K562 (cell line): Measurements from ENCODE around the gene MCCC2. TPM values are rescaled to one million over a fixed set of nuclear protein-coding genes. Genes with fewer than 3 reads are reported as not detected.

ENCODE experiments used
- CHD4 ChIP-seq: fragments of 200-600 bp; sonication (generic); IDR thresholded peaks from 3 replicates; pipeline ENCODE4 v1.6.1; 2012; ENCODE audit warnings: low read depth, mild to moderate bottlenecking, mixed read lengths, low read length, inconsistent platforms; ENCODE audit not compliant: insufficient read depth, insufficient replicate concordance, poor library complexity, severe bottlenecking
- HDAC3 ChIP-seq: fragments of 450-650 bp; IDR thresholded peaks from 2 replicates; pipeline ENCODE4 v1.6.1; 2018; ENCODE audit warnings: borderline replicate concordance, mild to moderate bottlenecking, moderate library complexity; ENCODE audit not compliant: partially characterized antibody
- HEY1 ChIP-seq: fragments of 250-450 bp; sonication (Bioruptor Pico); IDR thresholded peaks from 2 replicates; pipeline ENCODE4 v1.5.0; 2020; ENCODE audit warnings: mild to moderate bottlenecking, moderate library complexity, borderline replicate concordance
- L3MBTL2 ChIP-seq: fragments of 450-650 bp; IDR thresholded peaks from 2 replicates; pipeline ENCODE4 v1.6.1; 2016; ENCODE audit warnings: mild to moderate bottlenecking, moderate library complexity
- MYC ChIP-seq, 2 experiments: fragments of 250-450 bp in 1 of 2; sonication (Bioruptor Pico) in 1 of 2; IDR thresholded peaks; 2 replicates each; pipeline versions ENCODE4 v1.5.1 to v1.6.1; 2012 to 2021; ENCODE audit warnings: low read depth in 2 of 2, borderline replicate concordance in 1 of 2, improper control_type of control experiment in 1 of 2, low read length in 1 of 2, mild to moderate bottlenecking in 1 of 2, moderate library complexity in 1 of 2
- NFYB ChIP-seq: IDR thresholded peaks from 2 replicates; pipeline ENCODE4 v1.6.1; 2011; ENCODE audit warnings: mild to moderate bottlenecking, moderate library complexity; ENCODE audit not compliant: insufficient read length; ENCODE audit errors: extremely low read depth
- PKNOX1 ChIP-seq: fragments of 450-650 bp; IDR thresholded peaks from 2 replicates; pipeline ENCODE4 v1.6.1; 2016
- PRDM10 ChIP-seq: fragments of 450-650 bp; IDR thresholded peaks from 2 replicates; pipeline ENCODE4 v1.6.1; 2018; ENCODE audit not compliant: partially characterized antibody
- RBBP5 ChIP-seq: fragments of 200-600 bp; sonication (generic); IDR thresholded peaks from 2 replicates; pipeline ENCODE4 v1.6.1; 2012; ENCODE audit warnings: borderline replicate concordance, mild to moderate bottlenecking, low read length, control low read depth, inconsistent platforms; ENCODE audit not compliant: insufficient read depth, poor library complexity, severe bottlenecking
- polyA plus RNA-seq, 8 experiments: library from polyadenylated mRNA; depleted of rRNA in 4 of 8; stranded (reverse) in 5 of 8; unstranded in 3 of 8; fragments of >200 nt; fragmentation: Nextera tagmentation in 2 of 8; fragmentation: Illumina TruSeq in 1 of 8; extraction: Ambion mirVana in 2 of 8; extraction: Trizol in 1 of 8; gene quantifications; 2 replicates each; pipeline versions ENCODE4 v1.2.1 to v1.2.3, GENCODE V29; 2011 to 2014; ENCODE audit warnings: inconsistent platforms in 1 of 8, missing spikeins in 1 of 8
- total RNA-seq, 7 experiments: library from RNA; depleted of rRNA in 6 of 7; stranded (reverse); fragments of >200 nt in 6 of 7; fragmentation: Illumina TruSeq in 2 of 7; extraction: Trizol in 2 of 7; gene quantifications; 2 replicates each; pipeline versions ENCODE4 v1.2.1 to v1.2.3, GENCODE V29; 2011 to 2021; ENCODE audit warnings: low replicate concordance in 1 of 7
- TF ChIP-seq, protein P1 (sequence below), 2 experiments: fragments of 250-450 bp in 1 of 2; fragments of 450-650 bp in 1 of 2; sonication (Bioruptor Pico) in 1 of 2; IDR thresholded peaks; 2 replicates each; pipeline versions ENCODE4 v1.6.1 to v1.8.0; 2016 to 2021; ENCODE audit warnings: mild to moderate bottlenecking in 2 of 2, moderate library complexity in 2 of 2, missing compliant biosample characterization in 1 of 2, missing genetic modification characterization in 1 of 2
- TF ChIP-seq, protein P2 (sequence below), 2 experiments: fragments of 450-650 bp; conservative IDR thresholded peaks; 2 replicates each; pipeline ENCODE4 v1.6.1; 2017; ENCODE audit warnings: mild to moderate bottlenecking in 2 of 2, moderate library complexity in 2 of 2

Gene MCCC2
- total and polyA plus RNA-seq, 9 of the 15 experiments (the other 6 are each of a cell fraction or from before 2014, with no cell fraction given): 17.1 to 77.9 (median 52.5) TPM

GRCh38 chr5:71586052-71586940 is 844 bp upstream of the MCCC2 start (continued):
- peak; percentile 79; the same call in 1 of the 2 replicates for TF ChIP-seq MYC (IDR thresholded peaks at IDR 0.05; ENCODE audit: low read depth, low read length)
- no peak for TF ChIP-seq MYC (CRISPR knock-in tag; IDR thresholded peaks at IDR 0.05; ENCODE audit: borderline replicate concordance, low read depth)
- TF ChIP-seq PKNOX1: peak; percentile 38; the same call in 1 of the 2 replicates
- TF ChIP-seq HEY1 (CRISPR knock-in tag): 0 out of 2 replicates have a peak, but pooled peaks have one; percentile 12
- TF ChIP-seq NFYB: peak; percentile 89
- peak; percentile 43 for TF ChIP-seq L3MBTL2
- TF ChIP-seq PRDM10: peak; percentile 15
- no peak for TF ChIP-seq HDAC3
- TF ChIP-seq, protein P1, sequence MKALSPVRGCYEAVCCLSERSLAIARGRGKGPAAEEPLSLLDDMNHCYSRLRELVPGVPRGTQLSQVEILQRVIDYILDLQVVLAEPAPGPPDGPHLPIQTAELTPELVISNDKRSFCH (CRISPR knock-in tag; IDR thresholded peaks at IDR 0.05): no peak
- TF ChIP-seq, protein P1 (tag; IDR thresholded peaks at IDR 0.05): 0 out of 2 replicates have a peak, but pooled peaks have one; percentile 24
- peak; percentile 77 for TF ChIP-seq RBBP5
- TF ChIP-seq, protein P2, sequence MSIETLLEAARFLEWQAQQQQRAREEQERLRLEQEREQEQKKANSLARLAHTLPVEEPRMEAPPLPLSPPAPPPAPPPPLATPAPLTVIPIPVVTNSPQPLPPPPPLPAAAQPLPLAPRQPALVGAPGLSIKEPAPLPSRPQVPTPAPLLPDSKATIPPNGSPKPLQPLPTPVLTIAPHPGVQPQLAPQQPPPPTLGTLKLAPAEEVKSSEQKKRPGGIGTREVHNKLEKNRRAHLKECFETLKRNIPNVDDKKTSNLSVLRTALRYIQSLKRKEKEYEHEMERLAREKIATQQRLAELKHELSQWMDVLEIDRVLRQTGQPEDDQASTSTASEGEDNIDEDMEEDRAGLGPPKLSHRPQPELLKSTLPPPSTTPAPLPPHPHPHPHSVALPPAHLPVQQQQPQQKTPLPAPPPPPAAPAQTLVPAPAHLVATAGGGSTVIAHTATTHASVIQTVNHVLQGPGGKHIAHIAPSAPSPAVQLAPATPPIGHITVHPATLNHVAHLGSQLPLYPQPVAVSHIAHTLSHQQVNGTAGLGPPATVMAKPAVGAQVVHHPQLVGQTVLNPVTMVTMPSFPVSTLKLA (conservative IDR thresholded peaks at IDR 0.05): peak; percentile 63 to 67
- TF ChIP-seq CHD4: no peak
